ENCODE data around the gene CDC5L.

The CDC5L gene

GRCh38 chr6:44407951-44408670 is 20.6 kb downstream of the CDC5L start:
- no peak for TF ChIP-seq CTCF (IDR thresholded peaks at IDR 0.05)

- TF ChIP-seq CTCF (IDR thresholded peaks at IDR 0.05), result no peak
These were observed 21.8 kb downstream of the CDC5L start for GRCh38 chr6:44409207-44409794.

- no peak for TF ChIP-seq CTCF (IDR thresholded peaks at IDR 0.05)
These were observed 22.9 kb downstream of the CDC5L start for GRCh38 chr6:44410363-44410762.

DNA sequence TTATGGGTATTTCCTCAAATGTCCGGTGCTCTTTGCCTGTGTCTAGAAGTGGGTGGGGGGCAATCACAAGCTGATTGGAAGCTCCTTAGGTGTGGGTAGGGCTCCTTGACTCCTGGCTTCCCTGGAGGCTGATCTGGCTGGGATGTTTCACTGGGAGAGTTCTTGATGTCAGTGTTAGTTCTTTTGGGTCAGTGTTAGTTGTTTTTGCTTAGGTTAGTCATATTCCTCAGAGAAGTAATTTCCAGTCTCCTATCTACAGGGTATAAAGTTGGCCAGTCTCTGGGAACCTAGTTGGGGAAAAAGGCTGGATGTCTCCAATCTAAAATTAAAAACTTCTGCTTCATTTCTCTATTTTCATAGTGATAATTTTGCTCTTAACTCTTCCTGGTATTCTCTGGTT is 23.6 kb downstream of the CDC5L start:
- no peak for TF ChIP-seq CTCF (IDR thresholded peaks at IDR 0.05)

DNA sequence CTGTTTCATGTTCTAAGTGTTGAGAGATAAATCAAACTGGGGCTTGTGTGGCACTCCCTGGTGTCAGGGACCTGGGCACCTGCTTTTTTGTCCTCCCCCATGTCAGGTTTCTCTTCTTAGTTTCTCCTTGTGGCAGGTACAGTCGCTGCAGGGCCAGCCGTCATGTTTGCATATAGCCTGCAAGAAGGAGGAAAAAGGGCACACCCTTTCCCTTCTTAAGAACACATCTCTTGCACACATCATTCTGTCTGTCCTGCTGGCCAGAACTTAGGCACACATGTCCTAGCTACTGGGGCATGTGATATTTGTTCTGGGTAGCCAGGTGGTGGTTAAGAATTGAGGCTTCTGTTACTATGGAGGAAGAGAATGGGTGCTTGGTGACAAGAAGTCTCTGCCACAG is 27.9 kb downstream of the CDC5L start:
- no peak for TF ChIP-seq CTCF (IDR thresholded peaks at IDR 0.05)

DNA sequence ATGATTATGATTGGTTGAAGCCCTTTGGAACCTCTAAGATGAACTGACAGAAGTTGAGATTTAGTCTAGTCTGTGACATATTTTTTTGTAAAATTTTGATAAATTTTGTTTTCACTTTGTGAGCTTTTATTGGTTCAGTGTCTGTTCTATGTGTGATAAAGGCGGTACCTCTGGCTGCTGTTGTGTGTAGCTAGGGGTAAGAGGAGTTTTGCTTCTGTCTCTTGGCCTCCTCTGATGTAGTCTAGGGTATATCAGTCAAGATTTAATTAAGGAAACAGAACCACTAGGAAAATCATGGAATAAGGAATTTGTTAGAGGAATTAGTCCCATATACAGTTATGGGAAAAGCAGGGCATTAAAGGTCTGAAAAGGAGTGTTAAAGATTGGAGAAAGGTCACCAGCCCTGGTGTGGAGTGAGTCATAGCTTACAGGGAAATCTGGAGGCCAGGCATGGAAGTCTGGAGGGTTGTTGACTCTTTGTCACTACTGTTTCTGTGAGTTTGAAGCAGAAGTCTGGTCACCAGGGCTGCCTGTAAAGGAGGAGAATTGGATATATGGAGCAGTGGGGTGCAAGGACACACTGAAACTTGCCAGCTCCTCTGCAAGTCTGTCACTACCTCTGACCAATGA is 28.5 kb downstream of the CDC5L start:
- no peak for TF ChIP-seq CTCF (IDR thresholded peaks at IDR 0.05)

DNA sequence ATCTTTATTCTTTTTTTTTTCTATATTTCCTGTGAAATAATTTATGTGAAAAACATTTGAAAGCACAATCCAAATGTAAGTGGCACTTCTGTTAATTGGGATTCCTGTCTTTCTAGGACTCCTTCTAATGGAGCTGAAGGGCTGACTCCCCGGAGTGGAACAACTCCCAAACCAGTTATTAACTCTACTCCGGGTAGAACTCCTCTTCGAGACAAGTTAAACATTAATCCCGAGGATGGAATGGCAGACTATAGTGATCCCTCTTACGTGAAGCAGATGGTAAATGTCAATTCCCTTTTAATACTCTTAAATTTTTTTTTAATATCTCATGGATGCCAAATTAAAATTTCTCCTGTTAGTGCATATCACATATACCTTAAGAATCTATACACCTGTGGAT is 35.0 kb downstream of the CDC5L start:
- no peak for TF ChIP-seq CTCF (IDR thresholded peaks at IDR 0.05)
